ENCODE data around the gene ACVR2B.
A peak's percentile ranks its signal among the peaks of the same experiment; 100 is the strongest.
"Not testable (repeated sequence)": the region's sequence is repeated elsewhere in the genome, so short reads cannot be mapped to it uniquely, and the experiment has no call there.

ACVR2B gene

GRCh38 chr3:38453075-38453912 lies at the start of gene ACVR2B:
TSS of gene ACVR2B (plus strand) at chr3:38453890. CDS start at chr3:38454323, 433 bp downstream.
- peak; percentile 66 for DNase-seq (ENCODE audit: low read depth)

- DNase-seq (ENCODE audit: low read depth) = no peak
These were observed 49.4 kb upstream of the ACVR2B start for GRCh38 chr3:38404286-38404685.

- no peak for DNase-seq (ENCODE audit: low read depth)
These were observed 42.1 kb upstream of the ACVR2B start for GRCh38 chr3:38411591-38411990.

- DNase-seq (ENCODE audit: low read depth) = not testable (repeated sequence)
These were observed 32.9 kb upstream of the ACVR2B start for GRCh38 chr3:38420758-38421157.

- no peak for DNase-seq (ENCODE audit: low read depth)
These were observed 31.9 kb upstream of the ACVR2B start for GRCh38 chr3:38421679-38422336.

- DNase-seq (ENCODE audit: low read depth) = not testable (repeated sequence)
These were observed 26.8 kb upstream of the ACVR2B start for GRCh38 chr3:38426798-38427426.

GRCh38 chr3:38432871-38433658 lies 20.6 kb upstream of the ACVR2B start:
- not testable (repeated sequence) for DNase-seq (ENCODE audit: low read depth)

- DNase-seq (ENCODE audit: low read depth) = not testable (repeated sequence)
These were observed 20.0 kb upstream of the ACVR2B start for GRCh38 chr3:38433661-38434060.

GRCh38 chr3:38438436-38439069 lies 15.1 kb upstream of the ACVR2B start:
- not testable (repeated sequence) for DNase-seq (ENCODE audit: low read depth)

- DNase-seq (ENCODE audit: low read depth) = not testable (repeated sequence)
These were observed 10.5 kb upstream of the ACVR2B start for GRCh38 chr3:38443205-38443604.

- DNase-seq (ENCODE audit: low read depth) = no peak
These were observed 7.5 kb upstream of the ACVR2B start for GRCh38 chr3:38446085-38446686.

GRCh38 chr3:38446812-38447211 lies 6.9 kb upstream of the ACVR2B start:
- no peak for DNase-seq (ENCODE audit: low read depth)

GRCh38 chr3:38450853-38451252 lies 2.8 kb upstream of the ACVR2B start:
- no peak for DNase-seq (ENCODE audit: low read depth)

GRCh38 chr3:38453913-38454177 lies 155 bp downstream of the ACVR2B start:
- no peak for DNase-seq (ENCODE audit: low read depth)

GRCh38 chr3:38454178-38454883 lies 641 bp downstream of the ACVR2B start:
- no peak for DNase-seq (ENCODE audit: low read depth)

GRCh38 chr3:38454884-38455638 lies 1.4 kb downstream of the ACVR2B start:
- DNase-seq (ENCODE audit: low read depth) = no peak

GRCh38 chr3:38455639-38456430 lies 2.1 kb downstream of the ACVR2B start:
- no peak for DNase-seq (ENCODE audit: low read depth)

- no peak for DNase-seq (ENCODE audit: low read depth)
These were observed 3.7 kb downstream of the ACVR2B start for GRCh38 chr3:38457111-38458003.

Measured in stimulated activated CD4-positive, alpha-beta T cell treated with anti-CD3 and anti-CD28 coated beads, Interleukin-2, amount 100 ng/mL, for 4 hours (primary cell).